PC-9 (cell line): ENCODE results near the gene FAM234A. TPM values are rescaled to one million over a fixed set of nuclear protein-coding genes. Genes with fewer than 3 reads are reported as not detected.

ENCODE experiments used
- BruUV-seq: library from RNA; stranded (reverse); fragments of 400-500 nt; replicated peaks from 2 replicates; lab custom pipeline; 2021; lab: Mats Ljungman, UMichigan
- CTCF ChIA-PET: fragments of 300-600 bp; sonication (Branson Sonifier 250); formaldehyde crosslinking; loops from one replicate; lab custom pipeline; 2022; ENCODE audit warnings: antibody characterized with exemption; lab: Charles Lee
- POLR2A ChIA-PET: fragments of 300-600 bp; sonication (Branson Sonifier 250); formaldehyde crosslinking; loops from one replicate; lab custom pipeline; 2022; ENCODE audit warnings: antibody characterized with exemption; ENCODE audit not compliant: unreplicated experiment; lab: Charles Lee
- DNase-seq, 2 experiments: peaks; one replicate each; pipeline versions ENCODE4 v3.0.0 to v3.0.0-alpha.2; 2015 to 2022; ENCODE audit warnings: mixed read lengths in 1 of 2
- H2AFZ ChIP-seq: fragments of 200-600 bp; sonication (generic); 2 replicates; pipeline ENCODE4 v1.8.1; 2017; ENCODE audit warnings: antibody characterized with exemption
- H3F3A ChIP-seq: fragments of 200-600 bp; sonication (generic); 2 replicates; pipeline ENCODE4 v1.8.1; 2017; ENCODE audit warnings: antibody characterized with exemption, mild to moderate bottlenecking, low read depth; ENCODE audit not compliant: insufficient read depth
- H3K27ac ChIP-seq: fragments of 200-600 bp; sonication (generic); 2 replicates; pipeline ENCODE4 v1.6.1; 2016; ENCODE audit warnings: mixed run types
- H3K27me3 ChIP-seq: fragments of 200-600 bp; sonication (generic); 2 replicates; pipeline ENCODE4 v1.6.1; 2016; ENCODE audit warnings: low read depth, mixed run types; ENCODE audit not compliant: insufficient read depth
- H3K36me3 ChIP-seq: fragments of 200-600 bp; sonication (generic); 2 replicates; pipeline ENCODE4 v1.6.1; 2016; ENCODE audit warnings: low read depth, mixed run types
- H3K4me1 ChIP-seq: fragments of 200-600 bp; sonication (generic); replicated peaks from 2 replicates; pipeline ENCODE4 v1.6.1; 2016; ENCODE audit warnings: mixed run types; ENCODE audit not compliant: insufficient read depth
- H3K4me2 ChIP-seq: fragments of 200-600 bp; sonication (generic); 2 replicates; pipeline ENCODE4 v1.6.1; 2017; ENCODE audit warnings: mixed run types
- H3K4me3 ChIP-seq: fragments of 200-600 bp; sonication (generic); 2 replicates; pipeline ENCODE4 v1.6.1; 2016; ENCODE audit warnings: mixed run types
- H3K79me2 ChIP-seq: fragments of 200-600 bp; sonication (generic); 2 replicates; pipeline ENCODE4 v1.6.1; 2017; ENCODE audit warnings: low read depth, mixed run types
- H3K9me2 ChIP-seq: fragments of 200-600 bp; sonication (generic); 2 replicates; pipeline ENCODE4 v1.8.1; 2017; ENCODE audit warnings: mild to moderate bottlenecking; ENCODE audit not compliant: insufficient read depth
- H3K9me3 ChIP-seq: fragments of 200-600 bp; sonication (generic); 2 replicates; pipeline ENCODE4 v1.8.1; 2016; ENCODE audit warnings: low read depth; ENCODE audit not compliant: insufficient read depth
- H4K20me1 ChIP-seq: fragments of 200-600 bp; sonication (generic); 2 replicates; pipeline ENCODE4 v1.8.1; 2017; ENCODE audit not compliant: insufficient read depth
- CTCF ChIP-seq: fragments of 200-600 bp; sonication (generic); conservative IDR thresholded peaks from 2 replicates; pipeline ENCODE4 v1.6.1; 2017; ENCODE audit warnings: mixed run types, antibody characterized with exemption, mild to moderate bottlenecking, moderate library complexity
- EZH2 ChIP-seq: fragments of 200-600 bp; sonication (generic); IDR thresholded peaks from 2 replicates; pipeline ENCODE4 v1.8.0; 2017; ENCODE audit warnings: antibody characterized with exemption, low read depth
- intact Hi-C: fragments of 100-400 bp; cut with micrococcal nuclease; formaldehyde crosslinking; loops from one replicate; pipeline ENCODE4 v1.10.0; 2022; ENCODE audit not compliant: unreplicated experiment
- total RNA-seq: library from RNA; stranded (reverse); gene quantifications from 2 replicates; pipeline ENCODE4 v1.2.3, GENCODE V29; 2021

Gene FAM234A
- total RNA-seq, 1 experiment from 2014 or later: 131 TPM

- no TSS peak for BruUV-seq
- ChIA-PET CTCF (no interaction called here), POLR2A (no interaction called here)
- no peaks in the 10 kb centered on the region for H3K9me2 ChIP-seq
- H3K4me3 ChIP-seq: no peak overlapping the region
- H3F3A ChIP-seq: no peaks in the 10 kb centered on the region
- H3K36me3 ChIP-seq: no peaks in the 10 kb centered on the region
- intact Hi-C loops: no loop called here
- no peak for DNase-seq
- no peak overlapping the region for H2AFZ ChIP-seq
- TF ChIP-seq CTCF: no peak
- TF ChIP-seq EZH2: no peak
- no peak overlapping the region for H3K27ac ChIP-seq
- no peaks in the 10 kb centered on the region for H3K4me1 ChIP-seq
- no peaks in the 10 kb centered on the region for H3K27me3 ChIP-seq
- no peaks in the 10 kb centered on the region for H3K79me2 ChIP-seq
- no peaks in the 10 kb centered on the region for H4K20me1 ChIP-seq
- H3K4me2 ChIP-seq: no peak overlapping the region
- H3K9me3 ChIP-seq: no peaks in the 10 kb centered on the region
Measured at GRCh38 chr16:261031-261691, 26.5 kb downstream of the FAM234A start.

DNA sequence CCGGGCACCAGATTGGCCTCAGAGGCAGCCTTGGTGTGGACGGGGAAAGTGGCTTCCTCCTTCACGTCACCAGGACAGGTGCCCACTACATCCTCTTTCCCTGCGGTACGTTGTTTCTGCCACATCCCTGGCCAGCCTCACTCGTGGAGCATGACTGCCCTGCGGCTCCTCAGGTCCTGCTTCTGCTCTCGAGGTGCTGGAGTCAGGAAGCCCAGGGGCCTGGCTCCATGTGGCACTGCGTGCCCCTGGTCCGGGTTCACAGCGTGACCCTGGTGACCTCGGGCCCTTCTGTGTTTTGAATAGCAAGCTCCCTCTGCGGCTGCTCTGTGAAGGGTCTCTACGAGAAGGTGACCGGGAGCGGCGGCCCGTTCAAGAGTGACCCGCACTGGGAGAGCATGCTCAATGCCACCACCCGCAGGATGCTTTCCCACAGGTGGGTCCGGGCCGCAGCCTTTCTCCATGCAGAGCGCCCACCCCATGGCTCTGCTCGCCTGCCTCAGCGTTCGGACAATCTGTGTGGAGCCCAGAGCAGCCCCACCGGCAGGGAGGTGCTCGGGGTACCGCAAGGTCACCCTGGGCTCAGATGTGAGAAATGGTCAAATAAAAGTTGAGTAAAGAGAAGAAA, 27.6 kb downstream of the FAM234A start:
- Histone ChIP-seq H3K4me2 (no peak overlapping the region), H3K9me2 (no peaks in the 10 kb centered on the region), H3K79me2 (no peaks in the 10 kb centered on the region), H3K36me3 (no peaks in the 10 kb centered on the region), H3F3A (no peaks in the 10 kb centered on the region), H3K4me3 (no peak overlapping the region), H3K27me3 (no peaks in the 10 kb centered on the region), H4K20me1 (no peaks in the 10 kb centered on the region), H3K4me1 (no peaks in the 10 kb centered on the region), H3K27ac (no peak overlapping the region), H3K9me3 (no peaks in the 10 kb centered on the region), H2AFZ (no peak overlapping the region)
- DNase-seq: no peak
- ChIA-PET CTCF (no interaction called here), POLR2A (no interaction called here)
- intact Hi-C loops: no loop called here
- no peak for TF ChIP-seq EZH2
- no peak for TF ChIP-seq CTCF
- BruUV-seq: no TSS peak

GRCh38 chr16:263182-263774, 28.7 kb downstream of the FAM234A start:
- Histone ChIP-seq H3K4me2 (no peak overlapping the region), H3K9me3 (no peaks in the 10 kb centered on the region), H3K4me1 (no peaks in the 10 kb centered on the region), H3K9me2 (no peaks in the 10 kb centered on the region), H3K4me3 (no peak overlapping the region), H3K79me2 (no peaks in the 10 kb centered on the region), H2AFZ (no peak overlapping the region), H3K27me3 (no peaks in the 10 kb centered on the region), H3K27ac (no peak overlapping the region), H3K36me3 (no peaks in the 10 kb centered on the region), H3F3A (no peaks in the 10 kb centered on the region), H4K20me1 (no peaks in the 10 kb centered on the region)
- intact Hi-C loops: no loop called here
- POLR2A ChIA-PET: no interaction called here
- BruUV-seq: no TSS peak
- TF ChIP-seq EZH2: no peak
- TF ChIP-seq CTCF: no peak
- no peak for DNase-seq
- CTCF ChIA-PET: no interaction called here
